D341Med (cell line): ENCODE data around the gene KCNIP1.

Experiments used
- DNase-seq: peaks from one replicate; pipeline ENCODE4 v3.0.0; 2012; ENCODE audit warnings: low spot score

Gene KCNIP1

DNA sequence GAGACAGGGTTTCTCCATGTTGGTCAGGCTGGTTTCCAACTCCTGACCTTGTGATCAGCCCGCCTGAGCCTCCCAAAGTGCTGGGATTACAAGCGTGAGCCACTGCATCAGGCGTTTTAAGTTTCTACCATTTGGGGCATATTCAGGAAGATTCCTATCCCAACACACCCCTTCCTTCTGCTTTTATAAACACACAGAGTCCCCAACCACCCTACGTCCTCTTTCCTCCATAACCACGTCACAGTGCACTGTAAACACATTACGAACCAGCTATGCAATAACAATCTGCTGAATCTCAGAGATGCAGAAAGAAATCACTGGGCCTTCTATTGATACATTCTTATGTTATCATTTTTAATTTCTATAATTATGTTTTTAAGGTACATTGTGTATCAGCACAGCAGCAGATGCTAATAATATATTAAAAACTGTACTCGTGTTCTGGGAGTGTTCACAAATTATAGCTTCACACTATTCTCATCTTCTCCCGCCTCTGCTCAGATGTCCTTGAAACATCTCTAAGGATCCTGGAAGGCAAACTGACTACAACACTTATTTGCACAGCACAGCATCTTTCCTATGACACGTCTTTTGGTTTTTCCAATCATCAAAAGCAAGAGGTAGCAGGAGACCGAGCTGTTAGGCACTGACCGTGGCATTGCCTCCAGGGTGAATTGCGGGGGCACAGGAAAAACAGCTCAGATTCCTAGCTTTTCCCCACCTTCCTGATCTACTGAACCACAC lies 60.2 kb downstream of the KCNIP1 start:
- DNase-seq: no peak

DNA sequence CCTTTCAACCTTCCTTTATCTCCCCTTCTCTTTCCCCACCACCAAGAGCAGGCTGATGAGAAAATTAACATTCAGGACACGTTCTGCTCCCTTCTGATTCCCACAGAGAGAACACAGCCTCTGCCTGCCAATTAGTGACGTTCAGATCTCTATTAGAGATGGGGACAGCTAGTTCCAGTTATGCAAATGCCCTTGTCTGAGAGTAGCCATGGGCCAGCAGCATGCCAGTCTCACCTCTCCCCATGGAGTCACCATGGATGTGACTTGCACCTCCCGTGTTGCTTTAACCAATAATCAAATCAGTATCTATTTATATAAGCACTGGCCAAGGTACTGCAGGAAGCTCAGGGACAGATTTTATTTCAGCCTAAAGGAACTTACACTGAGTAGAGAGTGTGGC lies 61.3 kb downstream of the KCNIP1 start:
- no peak for DNase-seq

DNA sequence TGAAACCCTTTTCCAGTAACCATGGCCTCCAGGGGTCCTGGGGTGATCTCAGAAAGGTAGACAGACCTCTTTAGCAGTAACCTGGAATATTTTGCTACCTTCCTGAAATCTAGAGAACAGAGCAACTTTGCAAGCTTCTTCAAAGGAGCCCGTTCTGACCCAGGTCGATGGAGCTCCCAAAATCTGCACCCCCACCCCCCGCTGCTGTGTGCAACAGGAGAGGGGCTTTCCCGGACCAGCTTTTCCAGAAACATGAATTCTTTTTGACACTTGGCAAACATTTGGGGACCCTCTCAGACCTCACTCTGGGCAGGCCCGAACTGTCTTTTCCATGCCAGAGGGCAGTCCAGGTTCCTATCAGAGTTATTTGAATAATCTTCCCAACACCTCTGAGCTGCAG lies 65.3 kb downstream of the KCNIP1 start:
- DNase-seq: no peak

GRCh38 chr5:170570476-170570875 lies 66.7 kb downstream of the KCNIP1 start:
- no peak for DNase-seq

GRCh38 chr5:170571281-170571731 lies 67.5 kb downstream of the KCNIP1 start:
- no peak for DNase-seq

GRCh38 chr5:170571875-170572852 lies 68.3 kb downstream of the KCNIP1 start:
- DNase-seq: no peak

- DNase-seq: no peak
These were observed 69.3 kb downstream of the KCNIP1 start for GRCh38 chr5:170573114-170573513.

DNA sequence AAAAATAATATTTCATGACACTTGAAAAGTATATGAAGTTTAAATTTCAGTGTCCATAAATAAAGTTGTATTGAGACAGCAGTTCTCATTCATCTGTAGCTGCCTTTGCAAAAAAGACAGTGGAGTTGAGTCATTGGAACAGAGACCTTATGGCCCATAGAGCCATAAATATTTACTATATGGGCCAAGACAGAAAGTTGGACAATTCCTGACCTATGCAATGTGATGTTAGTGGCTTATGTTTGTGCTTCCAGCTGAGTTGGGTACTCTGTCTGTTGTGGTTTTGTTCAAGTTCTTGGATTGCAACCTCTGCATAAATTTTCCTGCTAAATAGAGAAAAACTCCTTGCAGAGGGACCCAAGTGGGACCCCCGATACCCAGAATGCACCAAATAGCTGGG lies 69.8 kb downstream of the KCNIP1 start:
- no peak for DNase-seq

DNA sequence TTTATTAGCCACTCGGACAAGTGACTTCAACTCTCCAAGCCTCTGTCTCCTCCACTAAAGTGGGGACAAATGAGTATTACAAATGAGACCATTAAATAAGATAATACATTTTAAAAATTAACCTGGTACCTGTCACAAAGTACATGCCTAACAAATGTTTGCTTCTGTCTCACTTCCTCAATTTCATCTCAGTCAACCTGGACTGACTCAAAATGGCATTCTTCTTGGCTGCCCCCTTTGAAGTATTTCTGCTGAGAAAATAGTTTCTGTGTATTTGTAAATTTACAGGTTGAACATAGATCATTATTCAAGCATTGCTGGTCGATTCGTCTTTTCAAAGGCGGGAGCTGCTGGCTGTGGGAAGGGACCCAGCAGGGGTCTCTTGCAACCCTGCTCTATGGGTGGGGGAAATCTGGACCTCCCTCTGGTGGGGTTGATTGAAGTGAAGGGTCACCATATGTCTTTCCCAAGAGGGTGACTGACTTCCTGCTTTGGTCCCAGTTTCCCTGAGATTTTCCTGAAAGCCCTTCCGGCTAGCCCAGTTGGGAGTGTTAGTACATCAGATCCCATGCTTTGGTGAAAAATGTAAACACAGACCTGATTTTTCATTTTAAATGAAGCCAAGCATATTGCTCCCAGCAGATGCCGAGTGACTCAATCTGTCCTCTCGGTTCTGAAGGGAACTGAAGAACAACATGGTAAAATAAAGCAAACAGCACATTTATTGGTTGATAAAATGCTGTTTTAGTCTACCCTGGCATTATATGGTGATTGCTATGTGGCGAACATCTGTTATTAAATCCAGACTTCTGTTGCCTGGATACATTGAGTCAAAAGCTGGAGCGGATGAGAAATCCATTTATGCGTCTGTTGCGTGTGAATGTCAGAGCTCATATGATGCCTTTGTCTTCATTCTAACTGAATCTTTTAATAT lies 73.0 kb downstream of the KCNIP1 start:
- no peak for DNase-seq

DNA sequence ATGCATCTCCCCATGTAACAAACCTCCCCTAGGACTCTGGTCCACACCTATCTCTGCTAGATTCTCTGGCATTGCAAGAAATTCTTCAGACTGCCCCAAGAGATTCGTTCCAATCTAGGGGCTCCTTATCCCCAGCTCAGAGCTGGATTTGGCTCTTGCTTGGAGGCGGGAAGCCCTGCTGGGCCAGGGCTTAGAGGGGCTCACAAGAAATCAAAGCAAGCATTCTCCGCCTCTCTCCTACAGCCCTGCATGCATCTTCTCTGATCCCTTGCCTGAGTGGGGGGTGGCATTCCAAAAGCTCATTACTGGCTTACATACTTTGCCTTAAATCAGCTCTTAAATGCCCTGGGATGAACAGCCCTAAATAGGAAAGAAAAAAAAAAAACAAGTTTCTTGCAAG lies 75.8 kb downstream of the KCNIP1 start:
- DNase-seq: no peak

GRCh38 chr5:170581211-170581610 lies 77.4 kb downstream of the KCNIP1 start:
- DNase-seq: no peak

DNA sequence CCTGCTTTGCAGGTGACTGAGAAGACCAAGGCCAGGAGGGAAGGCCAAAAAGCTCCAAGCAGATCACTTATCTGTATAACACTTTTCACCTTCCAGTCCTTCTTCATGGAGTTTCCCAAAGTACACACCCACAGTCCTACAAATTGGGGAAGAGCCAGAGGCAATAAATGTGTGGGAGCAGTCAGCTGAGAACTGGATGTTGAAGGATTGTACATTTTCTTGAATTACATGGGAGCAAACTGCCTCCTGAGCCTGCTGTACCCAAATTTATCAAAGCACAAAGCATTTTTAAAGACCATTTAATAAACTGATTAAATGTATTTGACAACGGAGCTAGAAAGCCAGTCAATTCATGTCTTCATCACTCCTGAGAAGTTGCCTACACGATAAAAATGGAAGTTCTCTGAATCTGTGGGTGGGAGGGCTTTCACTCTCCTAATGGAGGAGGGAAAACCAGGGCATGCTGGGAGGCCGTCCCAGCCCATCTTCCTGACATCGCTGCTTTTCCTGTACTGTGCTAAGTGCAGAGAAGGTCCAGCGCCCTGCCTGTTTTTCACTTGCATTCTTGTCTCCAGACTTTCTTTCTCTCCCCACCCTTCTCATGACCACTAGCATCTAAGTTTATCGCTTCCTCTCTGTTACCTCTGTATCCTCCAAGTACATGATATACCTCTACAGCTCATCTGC lies 79.0 kb downstream of the KCNIP1 start:
- DNase-seq: no peak

- no peak for DNase-seq
These were observed 80.2 kb downstream of the KCNIP1 start for GRCh38 chr5:170584003-170584402.

- DNase-seq: no peak
These were observed 80.7 kb downstream of the KCNIP1 start for GRCh38 chr5:170584450-170585058.

DNA sequence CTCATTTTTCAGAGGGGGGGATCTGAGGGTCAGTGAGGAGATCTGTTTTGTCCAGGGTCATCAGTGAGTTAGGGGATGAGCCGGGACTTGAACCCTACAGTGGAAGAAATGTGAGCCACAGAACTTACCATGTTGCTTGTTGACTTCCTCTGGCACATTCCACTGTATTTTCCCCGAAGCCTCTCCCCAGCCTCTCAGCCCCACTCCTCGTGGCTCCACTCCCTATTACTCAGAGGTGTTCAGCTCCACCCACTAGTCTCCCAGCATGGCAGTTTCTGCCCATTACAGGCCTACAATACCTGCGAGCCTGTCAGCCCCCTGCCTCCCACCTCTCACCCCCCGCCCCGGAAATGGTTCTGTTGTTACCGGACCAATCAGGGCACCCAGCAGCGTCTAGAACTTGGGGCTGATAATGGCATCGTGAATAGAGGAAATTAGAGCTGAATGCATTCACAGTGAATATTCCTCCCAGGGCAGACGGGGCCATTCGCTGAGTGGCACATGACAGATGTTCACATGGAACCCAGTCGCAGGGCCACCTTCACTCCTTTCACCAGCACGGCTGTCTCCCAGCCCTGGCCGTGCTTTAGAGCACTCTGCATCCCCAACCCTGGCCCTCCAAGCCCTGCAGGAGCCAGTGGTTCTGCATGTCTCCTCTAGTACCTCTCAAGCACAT lies 81.6 kb downstream of the KCNIP1 start:
- DNase-seq: no peak

DNA sequence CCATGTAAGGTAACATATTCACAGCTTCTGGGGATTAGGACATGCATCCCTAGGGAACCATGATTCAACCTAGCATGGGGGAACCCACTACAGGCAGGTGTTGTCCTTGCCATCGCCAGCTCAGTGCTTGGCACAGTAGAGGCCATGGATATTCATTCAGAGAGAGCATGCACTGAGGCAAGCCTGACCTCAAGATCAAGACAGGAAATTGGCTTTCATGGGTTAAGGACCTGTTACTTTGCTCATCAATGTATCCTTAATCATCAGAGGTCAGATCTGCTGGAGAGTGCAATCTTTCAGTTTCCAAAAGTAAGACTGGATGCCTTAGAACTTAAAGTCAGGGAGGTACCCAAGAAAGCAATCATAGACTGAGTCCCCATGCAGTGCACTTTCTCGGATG lies 84.0 kb downstream of the KCNIP1 start:
- no peak for DNase-seq

DNA sequence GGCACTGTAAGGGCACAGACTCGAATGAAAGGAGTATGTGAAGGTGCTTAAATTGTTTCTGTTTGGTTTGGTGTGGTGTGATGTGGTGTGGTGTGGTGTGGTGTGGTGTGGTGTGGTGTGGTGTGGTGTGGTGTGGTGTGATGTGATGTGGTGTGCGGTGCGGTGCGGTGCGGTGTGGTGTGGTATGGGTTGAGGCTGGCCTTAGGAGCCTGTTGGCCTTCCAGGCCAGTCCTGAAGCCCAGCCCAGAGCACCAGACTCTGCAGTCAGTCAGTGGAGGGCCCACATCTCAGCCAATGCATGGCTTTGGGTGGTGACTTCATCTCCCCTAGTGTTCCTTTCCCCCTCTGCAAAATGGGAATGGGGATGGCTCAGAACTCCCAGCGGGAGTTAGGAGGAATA lies 85.8 kb downstream of the KCNIP1 start:
- DNase-seq: no peak

DNA sequence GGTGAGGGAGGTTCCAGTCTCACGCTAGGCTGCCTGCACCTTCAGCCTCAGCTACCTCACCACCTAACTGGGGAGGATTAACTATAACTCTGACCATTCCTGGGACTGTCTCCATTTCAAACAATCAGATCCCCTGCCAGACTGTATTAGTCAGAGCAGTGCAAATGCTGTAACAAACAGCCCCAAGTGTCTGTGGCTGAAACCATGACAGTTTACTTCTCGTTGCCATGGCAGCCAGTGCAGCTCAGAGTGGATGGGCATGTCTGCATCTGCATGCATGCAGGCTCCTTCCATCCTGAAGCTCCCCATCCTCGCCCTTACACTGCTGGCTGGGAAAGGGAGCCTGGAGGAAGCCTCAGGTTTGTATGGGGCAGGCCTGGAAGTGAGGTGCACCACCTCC lies 86.7 kb downstream of the KCNIP1 start:
- DNase-seq: no peak

DNA sequence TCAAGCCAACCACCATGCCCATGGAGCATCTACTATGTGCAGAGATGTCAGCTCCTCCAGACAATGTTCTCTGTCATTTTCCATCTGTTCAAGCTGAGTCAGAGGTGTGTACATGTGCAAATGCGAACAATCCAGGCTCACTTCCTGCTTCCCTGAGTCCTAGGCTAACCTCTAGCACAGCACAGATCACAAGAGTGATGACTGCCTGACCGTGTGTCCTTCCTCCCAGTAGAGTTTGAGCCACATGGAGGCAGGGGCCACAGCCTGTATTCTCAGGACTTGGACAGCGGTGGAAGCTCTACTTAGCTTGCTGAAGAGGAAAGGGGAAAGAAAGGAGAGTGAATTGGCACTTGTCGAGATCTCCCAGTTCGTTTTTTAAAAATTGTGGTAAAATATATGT lies 87.2 kb downstream of the KCNIP1 start:
- DNase-seq: no peak

- DNase-seq: no peak
These were observed 92.7 kb downstream of the KCNIP1 start for GRCh38 chr5:170596482-170597044.
